Ammon's horn (tissue), 1 donor: ENCODE data around the gene ST8SIA6.
"Not testable (repeated sequence)": the region's sequence is repeated elsewhere in the genome, so short reads cannot be mapped to it uniquely, and the experiment has no call there.

Experiments used
- DNase-seq: peaks from one replicate; pipeline ENCODE4 v3.0.0-alpha.2; 2016; ENCODE audit warnings: low spot score

The ST8SIA6 gene

DNA sequence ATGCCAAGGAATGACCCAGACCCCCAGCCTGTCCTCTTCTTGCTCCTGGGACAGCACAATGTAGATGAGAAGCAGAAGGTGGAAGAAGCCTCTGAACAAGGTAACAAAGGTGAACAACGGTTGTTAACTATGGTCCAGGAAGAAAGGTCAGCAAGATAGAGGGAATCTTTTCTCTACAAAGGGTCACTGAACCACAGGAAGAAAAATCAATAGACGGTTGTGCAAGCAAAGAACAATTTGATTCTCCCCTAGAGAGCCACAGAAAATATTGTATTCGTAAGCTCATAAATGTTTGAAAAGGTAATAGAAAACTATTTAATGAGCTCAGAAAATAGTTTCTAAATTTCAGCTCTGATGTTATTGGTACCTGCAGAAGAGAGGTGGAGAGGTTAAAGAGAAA lies 111.3 kb downstream of the ST8SIA6 start:
- no peak for DNase-seq

GRCh38 chr10:17340144-17340829 lies 114.1 kb downstream of the ST8SIA6 start:
- DNase-seq = no peak

GRCh38 chr10:17335065-17335464 lies 119.3 kb downstream of the ST8SIA6 start:
- DNase-seq = no peak

DNA sequence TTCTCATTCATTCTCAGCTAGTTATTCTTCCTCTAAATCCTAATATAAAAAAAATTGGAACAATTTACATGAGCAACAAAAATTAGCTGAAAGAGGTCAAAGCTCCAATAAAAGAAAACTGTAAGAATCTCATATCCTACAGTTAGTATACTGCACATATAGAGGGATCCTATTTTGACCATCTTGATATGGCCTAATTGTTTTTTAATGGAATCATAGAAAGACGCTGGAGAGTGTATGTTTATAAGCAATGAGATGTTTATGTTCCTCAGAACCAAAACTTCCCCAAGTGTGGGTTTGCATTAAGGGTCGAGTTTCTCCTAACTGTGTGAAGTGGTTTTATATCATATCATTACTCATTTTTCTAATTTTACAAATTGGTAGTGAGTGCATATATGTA lies 123.9 kb downstream of the ST8SIA6 start:
- DNase-seq = no peak

DNA sequence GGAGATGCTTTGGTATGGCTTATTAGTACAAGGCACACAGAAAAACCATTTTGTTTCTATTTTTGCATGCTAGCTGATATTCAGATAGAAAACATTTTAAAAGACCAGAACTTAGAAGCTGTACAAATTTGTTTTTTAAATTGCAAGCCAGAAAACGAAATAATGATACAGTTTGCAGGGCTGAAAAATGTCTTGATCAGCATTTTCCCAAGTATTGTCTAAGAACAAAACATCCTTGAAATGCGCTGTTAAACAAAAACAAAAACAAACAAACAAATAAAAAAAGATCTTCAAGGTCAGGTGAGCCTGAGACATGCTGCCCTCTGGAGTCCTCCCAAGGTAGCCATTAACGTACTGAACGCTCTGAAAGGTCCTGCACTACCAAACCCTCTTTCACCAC lies 128.0 kb downstream of the ST8SIA6 start:
- no peak for DNase-seq

DNA sequence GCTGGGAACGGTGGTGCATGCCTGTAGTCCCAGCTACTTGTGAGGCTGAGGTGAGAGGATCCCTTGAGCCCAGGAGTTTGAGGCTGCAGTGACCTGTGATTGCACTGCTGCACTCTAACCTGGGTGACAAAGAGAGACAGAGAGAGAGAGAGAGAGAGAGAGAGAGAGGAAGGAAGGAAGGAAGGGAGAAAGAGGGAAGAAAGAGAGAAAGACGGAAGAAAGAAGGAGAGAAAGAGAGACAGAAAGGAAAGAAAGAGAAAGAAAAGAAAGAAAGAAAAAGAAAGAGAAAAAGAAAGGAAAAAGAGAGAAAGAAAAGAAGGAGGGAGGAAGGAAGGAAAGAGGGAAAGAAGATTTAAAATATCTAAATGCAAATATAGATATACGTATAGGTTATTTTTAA lies 132.4 kb downstream of the ST8SIA6 start:
- not testable (repeated sequence) for DNase-seq

GRCh38 chr10:17316488-17317170 lies 137.8 kb downstream of the ST8SIA6 start:
- no peak for DNase-seq

DNA sequence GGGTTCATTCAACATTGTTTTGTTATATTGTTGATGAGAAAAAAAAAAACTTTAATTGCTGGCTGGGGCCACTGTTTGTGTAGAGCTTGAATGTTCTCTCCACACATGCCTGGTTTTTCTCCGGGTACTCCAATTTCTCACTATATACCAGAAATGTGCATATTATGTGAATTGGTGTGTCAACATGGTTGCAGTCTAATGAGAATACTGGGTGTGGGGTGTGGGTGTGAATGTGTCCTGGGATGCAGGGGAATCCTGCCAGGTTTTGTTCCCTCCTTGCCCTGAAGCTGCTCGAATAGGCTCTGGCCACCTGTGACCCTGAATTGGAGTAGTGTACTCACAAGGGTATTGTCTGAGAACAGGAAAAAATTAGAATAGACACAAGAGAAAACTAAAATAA lies 145.0 kb downstream of the ST8SIA6 start:
- DNase-seq = no peak

- no peak for DNase-seq
Measured at GRCh38 chr10:17307123-17307522, 147.3 kb downstream of the ST8SIA6 start.

DNA sequence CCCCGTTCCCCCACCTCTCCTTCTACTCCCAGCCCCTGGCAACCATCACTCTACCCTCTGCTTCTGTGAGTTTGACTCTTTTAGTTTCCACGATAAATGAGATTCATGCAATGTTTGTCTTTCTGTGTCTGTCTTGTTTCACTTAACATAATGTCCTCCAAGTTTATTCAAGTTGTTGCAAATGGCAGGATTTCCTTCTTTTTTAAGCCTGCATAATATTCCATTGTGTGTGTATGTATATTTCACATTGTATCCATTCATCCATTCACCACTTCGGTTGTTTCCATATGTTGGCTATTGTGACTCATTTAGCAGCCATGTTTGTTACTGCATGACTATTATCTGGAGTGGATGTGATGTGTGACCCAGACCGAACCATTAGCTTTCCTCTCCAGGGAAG lies 162.0 kb downstream of the ST8SIA6 start:
- no peak for DNase-seq

- DNase-seq = no peak
Measured at GRCh38 chr10:17290226-17290625, 164.2 kb downstream of the ST8SIA6 start.

- no peak for DNase-seq
Measured at GRCh38 chr10:17289763-17290162, 164.6 kb downstream of the ST8SIA6 start.

DNA sequence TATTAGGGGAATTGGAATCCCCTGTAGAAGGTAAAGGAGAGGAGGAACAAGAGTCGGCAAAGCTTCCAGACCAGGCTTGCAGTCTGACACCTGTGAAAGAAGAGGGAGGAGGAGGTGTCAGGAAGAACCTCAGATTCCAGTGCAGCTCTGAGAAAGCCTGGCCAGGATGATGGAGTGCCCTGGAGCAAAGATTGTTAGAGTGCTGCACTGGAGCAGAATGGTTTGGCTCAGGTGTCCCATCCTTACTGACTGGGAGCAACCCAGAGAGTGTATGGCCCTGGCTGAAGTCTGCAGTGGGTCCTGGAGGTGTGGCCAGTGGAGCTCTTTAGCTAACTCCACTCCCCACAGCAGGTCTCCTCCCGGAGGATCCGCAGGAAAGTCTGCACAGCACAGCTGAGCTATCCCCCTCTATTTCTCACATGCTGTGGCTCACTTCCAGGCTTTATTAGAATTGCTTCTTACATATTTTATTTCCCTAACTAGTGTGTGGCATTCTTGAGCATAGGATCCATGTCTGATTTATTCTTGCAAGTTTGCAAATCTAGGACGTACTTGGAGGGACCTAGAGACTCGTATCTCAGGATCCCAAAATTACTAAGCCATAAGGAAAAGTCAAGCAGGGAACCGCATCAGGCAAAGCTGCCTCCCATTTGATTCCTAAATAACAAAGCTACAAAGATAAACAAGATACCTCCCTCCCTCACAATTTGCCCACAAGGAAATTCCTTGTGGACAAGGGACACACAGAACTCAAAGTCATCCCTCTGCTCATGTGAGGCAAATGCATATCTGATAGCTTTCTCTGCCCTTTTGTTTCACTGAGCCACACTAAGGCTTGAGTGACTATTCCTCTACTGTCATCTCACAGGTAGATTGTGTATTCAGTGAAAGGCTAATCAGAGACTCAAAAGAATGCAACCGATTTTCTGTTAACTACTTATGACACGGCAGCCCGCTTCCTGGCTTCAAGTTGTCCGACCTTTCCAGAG lies 167.5 kb downstream of the ST8SIA6 start:
- no peak for DNase-seq

DNA sequence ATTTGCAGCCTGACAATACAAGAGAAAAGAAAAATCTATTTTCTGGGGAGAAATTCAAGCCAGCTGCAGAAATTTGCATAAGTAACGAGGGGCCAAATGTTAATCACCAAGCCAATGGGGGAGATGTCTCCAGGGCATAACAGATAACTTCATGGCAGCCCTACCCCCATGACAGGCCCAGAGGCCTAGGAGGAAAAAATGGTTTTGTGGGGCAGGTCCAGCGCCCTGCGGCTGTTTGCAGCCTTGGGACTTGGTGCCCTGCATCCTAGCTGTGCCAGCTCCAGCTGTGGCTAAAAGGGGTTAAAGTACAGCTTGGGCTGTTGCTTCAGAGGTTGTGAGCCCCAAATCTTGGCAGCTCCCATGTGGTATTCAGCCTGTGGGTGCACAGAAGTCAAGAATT lies 172.1 kb downstream of the ST8SIA6 start:
- DNase-seq = no peak

DNA sequence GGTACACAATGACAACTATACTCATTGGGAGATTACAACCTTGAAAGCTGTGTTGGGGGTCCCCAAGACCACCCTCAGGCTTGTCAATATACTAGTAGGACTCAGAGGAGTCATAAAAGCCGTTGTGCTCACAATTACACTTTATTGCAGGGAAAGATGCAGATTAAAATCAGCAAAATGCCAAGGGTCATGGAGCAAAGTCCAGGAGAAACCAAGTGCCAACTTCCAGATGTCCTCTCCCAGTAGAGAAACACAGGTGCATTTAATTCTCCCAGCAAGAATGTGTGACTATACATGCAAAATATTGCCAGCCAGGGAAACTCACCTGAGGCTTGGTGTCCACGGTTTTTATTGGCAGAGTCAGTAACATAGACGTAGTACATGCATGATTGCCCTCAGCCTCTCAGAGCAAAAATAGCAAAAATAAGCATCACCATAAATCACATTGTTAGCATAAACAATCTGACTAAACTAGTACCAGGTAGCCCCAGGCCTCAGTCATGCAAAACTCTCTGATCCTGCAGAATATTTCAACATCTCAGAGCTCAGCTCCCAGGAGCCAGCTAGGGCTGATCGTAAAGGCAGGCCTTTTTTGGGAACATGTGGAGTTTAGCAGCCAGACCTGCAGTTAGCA lies 175.7 kb downstream of the ST8SIA6 start:
- DNase-seq = no peak

GRCh38 chr10:17276756-17277424 lies 177.5 kb downstream of the ST8SIA6 start:
- no peak for DNase-seq

DNA sequence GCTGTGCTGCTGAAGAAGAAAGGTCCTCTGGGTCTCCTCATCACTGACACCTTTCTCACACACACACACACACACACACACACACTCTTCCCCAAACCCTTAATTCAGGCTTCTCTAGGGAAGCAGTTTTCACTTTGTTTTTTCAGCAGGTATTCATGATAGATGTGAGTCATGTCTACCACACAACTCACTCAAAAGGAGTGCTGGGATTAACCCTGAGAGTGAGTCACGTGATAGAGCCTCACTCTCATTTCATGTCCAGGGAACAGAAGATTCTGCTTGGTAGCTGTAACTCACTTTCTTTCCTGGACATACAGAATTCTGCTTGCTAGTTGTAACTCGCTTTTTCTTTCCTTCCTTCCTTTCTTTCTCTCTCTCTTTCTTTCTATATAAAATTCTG lies 181.0 kb downstream of the ST8SIA6 start:
- DNase-seq = no peak

- DNase-seq = no peak
Measured at GRCh38 chr10:17272648-17273047, 181.7 kb downstream of the ST8SIA6 start.
